ENCODE results near the gene GABRB3.

Gene GABRB3

DNA sequence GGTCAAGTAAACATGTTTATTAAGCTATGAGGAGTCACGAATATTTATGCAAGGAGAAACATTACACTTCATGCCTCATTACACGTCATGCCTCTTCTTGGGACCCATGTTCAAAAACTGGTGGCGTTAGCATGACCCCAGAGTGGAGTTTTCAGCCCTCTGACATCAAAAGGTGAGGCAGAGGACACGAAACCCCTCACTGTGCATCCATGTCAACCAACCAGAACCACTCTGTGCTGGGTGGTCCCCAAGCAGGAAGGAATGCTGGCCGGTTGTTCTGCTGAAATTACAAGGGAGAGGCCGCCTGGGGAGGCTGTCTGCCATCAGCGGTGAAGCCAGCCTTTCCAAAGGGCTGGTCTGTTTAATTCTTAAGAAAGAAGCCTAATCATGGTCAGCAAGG lies 83.4 kb downstream of the GABRB3 start:
- no peak overlapping the region for H3K4me3 ChIP-seq (ENCODE audit: low read length)
- no peak for DNase-seq (ENCODE audit: low read depth, low spot score)

DNA sequence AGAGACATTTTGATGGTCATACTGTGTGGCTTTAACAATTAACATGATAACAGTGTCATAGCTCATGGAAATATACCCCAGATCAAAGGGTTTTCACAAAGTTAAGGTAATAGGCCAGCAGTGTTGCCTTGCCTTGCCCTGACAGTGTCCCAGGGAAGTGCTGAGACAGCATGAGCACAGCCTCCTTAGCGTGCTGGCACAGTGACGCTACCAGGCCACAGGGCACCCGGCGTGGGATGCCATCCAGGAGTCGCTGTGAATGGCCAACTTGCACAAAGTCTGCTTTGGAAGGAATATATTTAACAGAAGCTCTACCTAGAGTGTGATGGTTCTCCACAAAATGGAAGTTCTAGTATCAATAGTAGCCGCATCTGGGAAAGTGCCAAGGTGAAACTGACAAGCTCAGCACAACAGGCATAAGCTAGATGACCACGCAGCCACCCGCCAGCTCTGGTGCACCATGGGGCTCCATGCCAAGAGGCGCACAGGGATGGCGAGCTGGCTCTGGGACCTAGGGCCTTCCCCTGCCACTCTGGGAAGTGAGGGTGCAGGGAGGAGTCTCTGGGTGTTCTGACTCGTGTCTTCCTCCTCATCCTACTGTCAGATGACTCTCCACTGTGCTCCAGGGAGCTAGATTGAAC lies 86.2 kb downstream of the GABRB3 start:
- H3K4me3 ChIP-seq (ENCODE audit: low read length), result no peak overlapping the region
- DNase-seq (ENCODE audit: low read depth, low spot score), result no peak

DNA sequence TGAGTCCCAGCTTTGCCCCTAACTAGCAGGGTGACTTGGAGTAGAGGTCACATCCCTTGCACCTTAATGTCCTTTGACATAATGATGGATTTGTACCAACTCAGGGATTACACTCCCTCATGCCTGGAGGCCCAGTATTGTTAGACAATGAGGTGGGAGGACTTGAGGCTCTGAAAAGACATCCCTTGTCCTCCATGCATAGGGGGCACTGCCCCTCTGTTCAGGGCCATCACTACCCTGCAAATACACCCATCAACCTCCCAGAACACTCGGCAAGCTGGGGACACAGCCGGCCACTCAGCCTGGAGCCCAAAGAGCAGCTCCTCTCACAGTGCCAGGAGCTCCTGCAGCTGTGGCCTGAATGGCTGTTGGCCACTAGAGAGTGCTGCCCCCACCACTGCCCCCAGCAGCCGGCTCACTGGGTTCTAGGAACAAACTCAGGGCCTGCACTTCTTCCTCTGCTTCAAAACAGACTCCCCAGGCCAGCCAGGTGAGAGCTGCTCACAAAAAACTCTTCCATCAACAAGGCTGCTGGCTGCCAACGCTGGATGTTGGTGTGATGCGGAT lies 90.2 kb downstream of the GABRB3 start:
- no peak overlapping the region for H3K4me3 ChIP-seq (ENCODE audit: low read length)
- DNase-seq (ENCODE audit: low read depth, low spot score), result no peak

DNA sequence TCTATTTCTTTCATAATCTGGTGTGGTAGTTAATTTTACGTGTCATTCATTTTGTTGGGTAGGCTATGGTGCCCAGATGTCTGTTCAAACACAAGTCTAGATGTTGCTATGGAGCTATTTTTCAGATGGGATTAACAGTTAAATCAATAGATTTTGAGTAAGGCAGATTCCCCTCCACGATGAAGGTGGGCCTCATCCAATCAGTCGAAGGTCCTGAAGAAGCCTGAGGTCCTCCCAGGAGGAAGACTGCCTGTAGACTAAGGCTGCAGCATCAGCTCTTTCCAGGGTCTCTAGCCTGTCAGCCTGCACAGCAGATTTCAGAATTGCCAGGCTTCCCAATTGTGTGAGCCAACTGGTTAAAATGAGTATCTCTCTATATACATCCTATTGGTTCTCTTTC lies 92.9 kb downstream of the GABRB3 start:
- no peak for DNase-seq (ENCODE audit: low read depth, low spot score)
- H3K4me3 ChIP-seq (ENCODE audit: low read length), result no peak overlapping the region

DNA sequence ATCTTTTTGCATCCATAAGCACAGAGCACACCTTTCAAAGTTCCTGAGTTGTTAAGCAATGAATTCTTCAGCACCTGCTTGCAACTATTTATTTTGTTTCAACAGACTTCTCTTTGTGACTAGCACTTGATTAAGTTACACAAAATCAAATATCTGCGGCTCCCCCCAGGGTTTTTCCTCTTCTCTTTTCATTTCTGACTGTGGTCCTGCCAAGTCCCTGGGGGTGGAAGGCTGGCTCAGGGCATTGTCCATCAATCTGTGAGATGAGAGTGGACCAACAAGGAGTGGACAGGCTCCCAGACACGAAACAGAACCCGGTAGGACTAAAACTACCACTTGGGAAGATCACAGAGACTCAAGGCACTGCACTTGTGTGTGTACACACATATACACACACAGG lies 96.8 kb downstream of the GABRB3 start:
- DNase-seq (ENCODE audit: low read depth, low spot score), result no peak
- H3K4me3 ChIP-seq (ENCODE audit: low read length), result no peak overlapping the region

DNA sequence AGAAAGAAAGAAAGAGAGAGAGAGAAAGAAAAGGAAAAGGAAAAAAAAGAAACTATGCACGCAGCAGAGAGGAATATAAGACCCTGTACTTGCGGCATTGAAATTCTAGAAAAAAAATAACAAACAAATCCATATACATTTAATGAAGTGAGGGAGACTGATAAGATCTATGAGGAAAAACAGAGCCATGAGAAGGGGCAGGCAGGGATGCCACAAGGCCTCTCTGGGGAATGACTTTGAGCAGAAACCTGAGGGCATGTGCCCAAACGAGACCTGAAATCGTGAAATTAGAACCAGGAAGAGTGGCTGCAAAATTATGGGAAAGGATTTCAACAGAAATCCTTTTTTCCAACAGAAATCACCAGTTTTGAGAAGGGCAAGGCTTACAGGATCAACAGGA lies 98.4 kb downstream of the GABRB3 start:
- no peak for DNase-seq (ENCODE audit: low read depth, low spot score)
- no peak overlapping the region for H3K4me3 ChIP-seq (ENCODE audit: low read length)

DNA sequence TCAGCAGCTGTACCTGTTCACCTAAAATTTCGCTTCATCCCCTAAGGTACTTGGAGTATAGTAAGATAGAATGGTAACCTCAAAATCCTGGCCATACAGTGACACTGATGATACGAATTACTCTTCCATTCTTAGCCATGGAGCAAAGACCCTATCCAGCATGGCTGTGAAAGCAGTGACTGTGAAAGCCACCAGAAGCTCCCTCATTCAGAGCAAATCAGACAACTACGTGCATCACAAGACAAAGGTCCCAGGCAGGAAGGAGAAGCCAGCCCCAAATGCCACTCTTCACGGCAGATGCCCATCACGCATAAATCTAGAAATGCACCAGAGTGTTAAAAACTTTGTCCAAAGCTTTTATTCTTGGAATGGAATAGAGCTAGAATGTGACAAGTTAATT lies 99.4 kb downstream of the GABRB3 start:
- H3K4me3 ChIP-seq (ENCODE audit: low read length), result no peak overlapping the region
- no peak for DNase-seq (ENCODE audit: low read depth, low spot score)

DNA sequence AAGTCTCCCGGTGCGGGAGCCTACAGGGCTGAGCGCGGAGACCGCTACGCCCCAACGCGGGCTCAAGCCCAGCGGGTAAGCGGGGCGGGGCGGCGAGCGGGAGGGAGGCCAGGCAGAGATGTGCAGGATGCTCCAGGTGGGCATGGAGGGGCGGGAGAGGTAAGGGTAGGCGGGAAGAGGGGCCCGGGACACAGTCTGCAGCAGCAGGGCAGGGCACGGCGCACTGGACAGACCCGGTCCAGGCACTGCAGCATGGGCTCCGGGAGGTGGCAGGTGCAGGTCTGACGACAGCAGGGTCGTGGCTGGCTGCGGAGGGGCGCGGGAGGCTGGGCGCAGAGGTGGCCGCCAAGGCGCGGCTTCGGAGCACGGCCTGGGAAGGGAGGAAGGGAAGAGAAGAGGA lies 102.8 kb downstream of the GABRB3 start:
- no peak for DNase-seq (ENCODE audit: low read depth, low spot score)
- no peak overlapping the region for H3K4me3 ChIP-seq (ENCODE audit: low read length)

DNA sequence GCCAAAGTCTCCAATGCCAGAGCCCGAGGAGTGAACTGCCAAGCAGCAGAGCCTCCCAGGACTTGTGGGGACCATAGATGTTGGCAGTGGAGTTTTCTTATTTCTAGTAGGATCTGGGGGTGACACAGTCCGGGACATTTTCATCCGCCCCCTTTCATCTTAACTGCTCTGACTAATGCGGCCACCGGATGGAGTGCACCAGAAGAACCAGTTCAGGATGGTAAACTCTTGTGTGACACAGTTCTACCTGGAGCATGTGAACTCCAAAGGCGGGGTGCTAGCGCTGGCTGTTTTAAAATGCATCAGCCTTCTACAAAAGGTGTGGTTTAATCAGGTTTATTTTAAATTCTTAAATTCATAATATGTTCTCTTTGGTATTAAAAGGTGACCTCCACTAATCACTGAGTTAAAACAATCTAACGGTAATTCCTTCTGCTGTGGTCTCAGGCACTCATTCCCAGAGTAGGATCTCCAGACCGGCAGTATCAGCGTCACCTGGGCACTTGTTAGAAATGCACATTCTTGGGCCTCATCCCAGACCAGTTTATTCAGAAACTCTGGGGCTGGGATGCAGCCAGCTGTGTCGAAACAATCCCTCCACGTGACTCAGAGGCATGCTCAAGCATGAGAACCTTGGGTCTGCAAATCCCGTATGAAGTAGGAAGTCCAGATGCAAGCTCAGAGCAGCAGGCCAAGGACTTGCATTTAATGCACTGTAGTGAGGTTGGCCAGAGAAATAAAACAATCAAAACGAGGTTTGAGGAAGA lies 105.5 kb downstream of the GABRB3 start:
- no peak for DNase-seq (ENCODE audit: low read depth, low spot score)
- no peak overlapping the region for H3K4me3 ChIP-seq (ENCODE audit: low read length)

DNA sequence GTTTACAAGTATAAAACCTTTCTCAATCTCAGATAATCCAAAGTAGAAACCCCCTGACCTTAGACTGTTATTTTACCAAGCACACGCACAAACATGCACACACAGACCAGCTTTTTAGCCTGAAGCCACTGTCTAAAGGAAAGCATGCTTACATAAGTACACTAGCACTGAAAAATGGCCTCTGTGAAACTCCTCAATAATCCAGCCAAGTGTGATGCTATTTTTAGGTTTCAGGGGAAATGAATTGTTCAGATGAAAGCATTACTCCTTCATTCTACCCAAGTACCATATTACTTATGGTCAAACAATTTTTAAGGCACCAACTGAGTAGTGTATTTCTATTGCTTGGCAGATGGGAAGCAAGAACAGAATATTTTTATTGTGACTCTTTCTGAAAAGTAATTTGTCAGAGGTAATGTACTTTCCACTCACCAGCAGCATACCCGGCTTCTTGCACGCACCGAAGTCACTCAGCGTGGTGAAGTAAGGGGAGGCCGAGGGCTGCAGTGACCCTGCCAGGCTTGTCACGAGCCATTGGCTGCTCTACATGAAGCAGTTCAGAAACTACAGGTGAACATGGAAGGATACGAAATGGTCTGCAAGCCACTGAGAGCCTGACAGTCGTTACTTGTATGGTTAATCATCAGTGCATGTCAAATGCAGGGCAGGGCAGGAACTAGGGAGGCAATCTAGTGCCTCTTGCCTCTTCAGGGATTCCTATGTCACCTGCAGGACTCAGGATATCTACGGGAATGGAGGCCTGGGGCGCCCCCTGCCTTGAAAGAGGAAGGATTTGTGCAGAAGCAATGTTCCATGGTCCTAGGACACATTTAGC lies 106.7 kb downstream of the GABRB3 start:
- no peak overlapping the region for H3K4me3 ChIP-seq (ENCODE audit: low read length)
- no peak for DNase-seq (ENCODE audit: low read depth, low spot score)

DNA sequence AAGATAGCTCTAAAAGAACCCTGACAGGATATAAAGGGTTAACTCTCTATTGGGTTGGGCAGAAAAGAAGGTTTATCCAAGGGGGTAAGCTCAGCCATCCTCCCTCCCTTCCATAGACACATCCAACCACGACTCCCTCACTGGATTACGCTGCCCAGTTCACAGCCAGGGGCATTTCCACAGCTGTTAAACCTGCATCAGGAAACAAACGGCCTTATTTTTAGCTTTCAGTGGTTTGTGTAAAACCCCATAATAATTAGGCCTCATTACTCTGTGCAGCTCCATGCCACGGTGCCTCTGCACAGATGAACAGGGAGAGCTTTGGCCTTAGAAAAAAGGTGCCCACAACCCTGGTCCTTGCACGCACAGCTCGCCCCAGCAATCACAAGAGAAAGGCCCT lies 110.6 kb downstream of the GABRB3 start:
- no peak for DNase-seq (ENCODE audit: low read depth, low spot score)

DNA sequence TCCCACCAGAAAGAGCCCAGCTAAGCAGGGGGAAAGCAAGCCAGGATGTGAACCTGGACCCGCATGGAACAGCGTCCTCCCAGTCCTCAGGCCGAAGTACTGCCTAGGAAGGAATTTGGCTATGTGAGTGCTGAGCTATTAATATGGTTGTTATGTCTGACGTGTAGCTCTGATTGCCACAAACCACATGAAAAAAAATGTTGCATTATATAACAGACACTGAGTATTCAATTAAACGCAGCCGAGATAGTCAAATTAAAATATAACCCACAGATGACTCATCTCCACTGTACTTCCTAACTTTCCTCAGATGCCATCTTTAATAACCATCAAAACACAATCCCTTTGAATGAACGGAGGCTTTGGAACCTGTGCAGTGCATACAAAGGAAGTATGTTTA lies 111.1 kb downstream of the GABRB3 start:
- peak; percentile 25 for DNase-seq (ENCODE audit: low read depth, low spot score)
- no peak overlapping the region for H3K4me3 ChIP-seq (ENCODE audit: low read length)

More for the DNA sequence above, 110.6 kb downstream of the GABRB3 start:
- no peak overlapping the region for H3K4me3 ChIP-seq (ENCODE audit: low read length)

DNA sequence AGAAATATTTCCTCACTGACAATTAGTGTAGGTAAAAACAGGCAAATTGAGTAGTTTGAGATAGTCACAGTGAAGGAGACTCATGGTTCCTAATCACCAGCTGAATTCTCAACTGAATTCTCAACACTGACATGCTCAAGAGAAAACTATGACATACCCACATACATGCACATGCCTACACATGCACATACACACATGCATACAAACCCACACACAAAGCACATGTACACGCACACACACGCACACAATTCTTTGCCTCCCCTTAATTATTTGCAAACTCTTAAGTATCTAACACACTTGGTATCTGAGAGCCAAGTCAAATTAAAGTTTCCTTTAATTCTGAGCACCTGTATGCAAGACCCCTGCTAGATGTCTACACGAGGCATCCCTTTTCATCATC lies 111.8 kb downstream of the GABRB3 start:
- no peak overlapping the region for H3K4me3 ChIP-seq (ENCODE audit: low read length)
- DNase-seq (ENCODE audit: low read depth, low spot score), result no peak

DNA sequence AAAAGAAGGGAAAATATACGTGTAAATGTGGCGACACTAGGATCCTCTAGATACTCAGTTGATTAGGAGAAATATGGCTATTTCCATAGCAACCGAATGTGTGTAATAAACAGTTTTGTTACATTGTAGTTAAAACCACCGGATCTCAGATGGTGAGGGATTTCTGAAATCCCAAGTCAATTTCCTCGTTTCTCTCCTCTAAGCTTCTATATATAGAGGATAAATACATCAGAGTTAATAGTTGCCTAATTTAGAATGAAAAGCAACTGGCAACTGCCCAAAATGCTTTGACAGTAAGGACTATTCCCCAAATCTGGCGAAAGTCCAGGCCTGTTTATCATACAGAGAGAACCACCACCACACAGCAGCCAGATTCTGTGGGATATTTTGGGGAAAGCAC lies 112.6 kb downstream of the GABRB3 start:
- H3K4me3 ChIP-seq (ENCODE audit: low read length), result no peak overlapping the region
- DNase-seq (ENCODE audit: low read depth, low spot score), result no peak

DNA sequence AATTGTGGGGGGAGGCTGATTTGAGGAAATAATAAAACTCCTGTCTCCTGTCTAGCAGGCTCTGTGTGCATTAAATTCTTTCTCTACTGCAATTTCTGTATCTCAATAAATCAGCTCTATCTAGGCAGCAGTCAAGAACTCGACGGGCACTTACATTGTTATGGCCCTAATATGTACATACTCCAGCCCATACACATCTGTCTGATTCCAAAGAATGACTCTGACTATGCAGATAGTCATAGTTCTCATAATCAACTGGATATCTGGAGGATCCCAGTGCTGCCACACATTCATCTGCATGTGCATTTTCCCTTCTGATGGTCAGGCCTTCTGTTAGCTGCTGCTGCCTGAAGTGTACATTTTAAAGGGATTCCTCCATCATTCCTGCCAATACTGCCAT lies 114.6 kb downstream of the GABRB3 start:
- H3K4me3 ChIP-seq (ENCODE audit: low read length), result no peak overlapping the region
- DNase-seq (ENCODE audit: low read depth, low spot score), result no peak

DNA sequence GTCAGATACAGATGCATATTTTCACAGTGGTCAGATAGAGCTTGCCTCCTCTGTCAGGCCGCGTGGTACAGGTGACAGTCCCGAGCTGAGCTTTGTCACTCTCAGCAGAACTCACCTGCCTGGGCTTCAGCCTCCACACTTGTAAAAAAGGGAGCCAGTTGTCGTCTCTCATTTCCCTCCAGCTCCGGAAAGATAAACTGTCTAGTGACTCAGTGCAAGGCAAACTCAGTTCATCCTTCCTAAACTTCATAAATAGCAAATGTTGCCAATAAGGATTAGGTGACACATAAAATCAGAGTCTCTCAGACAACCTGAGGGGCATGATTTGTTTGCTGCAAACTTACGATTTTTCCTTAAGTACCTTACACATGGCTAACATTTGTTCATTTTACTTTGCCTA lies 116.8 kb downstream of the GABRB3 start:
- DNase-seq (ENCODE audit: low read depth, low spot score), result no peak
- no peak overlapping the region for H3K4me3 ChIP-seq (ENCODE audit: low read length)

DNA sequence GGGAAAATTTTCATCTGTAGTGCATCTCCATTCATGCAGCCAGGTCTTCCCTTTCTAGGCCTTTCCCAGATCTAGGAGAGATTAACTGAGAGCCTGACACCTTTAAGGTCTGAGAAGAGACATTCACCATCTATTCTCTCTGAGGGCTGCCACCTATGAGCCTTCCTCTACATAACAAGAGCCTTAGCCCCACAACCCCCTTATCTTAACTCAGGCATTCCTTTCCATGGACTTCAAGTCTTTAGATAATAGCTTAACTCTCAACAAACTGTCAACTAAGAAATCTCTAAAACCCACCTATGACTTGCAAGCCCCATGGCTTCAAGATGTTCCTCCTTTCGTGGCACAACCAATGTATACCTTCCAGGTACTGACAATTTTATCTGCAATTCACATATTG lies 121.0 kb downstream of the GABRB3 start:
- no peak overlapping the region for H3K4me3 ChIP-seq (ENCODE audit: low read length)

DNA sequence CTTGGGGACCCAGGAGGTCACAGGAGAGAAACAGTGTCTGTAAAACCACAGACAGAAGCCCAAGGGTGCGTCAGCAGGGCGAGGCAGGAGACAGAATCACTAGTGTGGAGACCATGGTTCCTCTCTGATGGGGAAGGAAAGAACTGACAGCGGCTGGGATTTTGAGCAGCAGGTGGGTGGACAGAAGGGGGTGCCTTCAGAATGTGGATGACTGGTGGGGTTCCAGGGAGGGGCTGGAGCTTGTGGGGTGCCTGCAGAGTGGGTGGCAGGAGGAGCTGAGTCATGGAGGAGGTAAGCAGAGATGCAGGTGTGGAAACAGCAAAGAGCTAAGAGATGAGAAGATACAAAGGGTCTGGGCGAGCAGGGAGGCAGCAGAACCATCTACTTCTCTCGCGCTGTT lies 124.2 kb downstream of the GABRB3 start:
- no peak overlapping the region for H3K4me3 ChIP-seq (ENCODE audit: low read length)
- DNase-seq (ENCODE audit: low read depth, low spot score), result no peak

More for the DNA sequence above, 121.0 kb downstream of the GABRB3 start:
- DNase-seq (ENCODE audit: low read depth, low spot score), result no peak

DNA sequence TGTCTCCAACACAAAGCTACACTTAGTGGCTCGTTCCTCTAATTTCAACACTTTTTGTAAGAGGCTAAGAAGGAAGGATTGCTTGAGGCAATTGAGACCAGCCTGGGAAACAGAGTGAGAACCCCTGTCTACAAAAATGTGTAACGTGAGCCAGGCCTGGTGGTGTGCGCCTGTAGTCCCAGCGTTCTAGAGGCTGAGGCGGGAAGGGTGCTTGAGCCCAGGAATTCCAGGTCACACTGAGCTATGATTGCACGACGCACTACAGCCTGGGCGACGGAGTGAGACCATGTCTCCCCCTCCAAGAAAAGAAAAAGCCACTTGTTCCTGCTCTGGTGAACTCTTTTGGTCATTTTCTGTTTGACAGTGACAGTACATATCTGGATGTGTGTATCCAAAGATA lies 127.9 kb downstream of the GABRB3 start:
- no peak overlapping the region for H3K4me3 ChIP-seq (ENCODE audit: low read length)

DNA sequence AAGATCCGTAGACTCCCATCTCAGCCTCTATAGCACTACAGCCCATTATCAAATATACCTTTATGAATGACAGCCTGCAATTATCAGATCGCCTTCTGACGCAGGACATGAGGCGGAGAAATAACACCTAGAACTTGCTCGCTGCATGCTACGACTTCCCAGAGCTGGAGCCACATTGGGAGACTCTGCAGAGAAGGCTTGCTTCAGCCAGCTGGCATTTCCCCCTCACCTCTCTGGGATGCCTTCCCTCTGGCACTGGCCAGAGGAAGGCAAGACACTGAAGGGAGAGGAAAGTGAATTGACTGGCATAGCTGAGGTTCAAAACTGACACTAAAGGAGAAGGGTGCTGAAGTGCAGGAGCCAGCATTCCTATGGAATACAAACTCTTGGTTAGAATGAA lies 131.7 kb downstream of the GABRB3 start:
- H3K4me3 ChIP-seq (ENCODE audit: low read length), result no peak overlapping the region
- no peak for DNase-seq (ENCODE audit: low read depth, low spot score)

More for the DNA sequence above, 127.9 kb downstream of the GABRB3 start:
- DNase-seq (ENCODE audit: low read depth, low spot score), result no peak
